C4-2B (cell line): ENCODE measurements around the gene PCYOX1L.
A peak's percentile ranks its signal among the peaks of the same experiment; 100 is the strongest.

Source experiments
- H3K27ac ChIP-seq: fragments of 450-650 bp; 2 replicates; pipeline ENCODE4 v1.5.1; 2017
- CTCF ChIP-seq: fragments of 450-650 bp; conservative IDR thresholded peaks from 2 replicates; pipeline ENCODE4 v1.5.1; 2017; ENCODE audit warnings: mild to moderate bottlenecking
- ZFX ChIP-seq: fragments of 450-650 bp; IDR thresholded peaks from 2 replicates; pipeline ENCODE4 v1.6.1; 2017

PCYOX1L gene

GRCh38 chr5:149315753-149316152, 42.1 kb upstream of the PCYOX1L start:
- TF ChIP-seq ZFX (no peak), CTCF (no peak)
- no peak overlapping the region for H3K27ac ChIP-seq

DNA sequence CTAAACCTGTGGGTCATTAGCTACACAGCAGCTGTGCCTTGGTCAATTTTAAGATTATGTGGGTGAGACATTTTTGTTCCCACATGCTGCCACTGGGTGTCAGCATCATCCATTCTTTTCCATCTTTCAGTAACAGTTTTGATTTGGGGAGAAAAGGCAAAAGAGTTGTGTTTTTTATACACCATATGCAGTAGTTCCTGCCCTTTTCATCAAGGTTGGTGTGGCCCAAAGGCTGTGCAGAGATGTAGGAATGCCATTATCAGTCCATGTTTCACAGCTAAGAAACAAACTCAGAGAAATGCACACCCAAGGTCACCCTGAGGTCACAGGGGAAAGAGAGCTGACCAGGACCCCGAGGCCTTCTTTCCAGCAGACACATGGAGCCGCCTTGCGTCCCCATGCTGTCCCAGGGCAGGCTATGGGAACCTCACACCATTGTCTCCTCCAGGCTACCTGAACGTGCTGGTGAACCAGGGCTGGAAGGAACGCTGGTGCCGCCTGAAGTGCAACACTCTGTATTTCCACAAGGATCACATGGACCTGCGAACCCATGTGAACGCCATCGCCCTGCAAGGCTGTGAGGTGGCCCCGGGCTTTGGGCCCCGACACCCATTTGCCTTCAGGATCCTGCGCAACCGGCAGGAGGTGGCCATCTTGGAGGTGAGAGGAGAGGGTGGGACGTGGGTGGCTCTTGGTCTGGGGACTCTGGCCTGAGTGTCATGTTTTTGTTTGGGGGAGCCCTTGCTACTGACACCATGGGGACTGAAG, 40.4 kb upstream of the PCYOX1L start:
- TF ChIP-seq ZFX: no peak
- TF ChIP-seq CTCF: peak; percentile 84
- peak overlapping the region; percentile 2; the same call in 1 of the 2 replicates for H3K27ac ChIP-seq

DNA sequence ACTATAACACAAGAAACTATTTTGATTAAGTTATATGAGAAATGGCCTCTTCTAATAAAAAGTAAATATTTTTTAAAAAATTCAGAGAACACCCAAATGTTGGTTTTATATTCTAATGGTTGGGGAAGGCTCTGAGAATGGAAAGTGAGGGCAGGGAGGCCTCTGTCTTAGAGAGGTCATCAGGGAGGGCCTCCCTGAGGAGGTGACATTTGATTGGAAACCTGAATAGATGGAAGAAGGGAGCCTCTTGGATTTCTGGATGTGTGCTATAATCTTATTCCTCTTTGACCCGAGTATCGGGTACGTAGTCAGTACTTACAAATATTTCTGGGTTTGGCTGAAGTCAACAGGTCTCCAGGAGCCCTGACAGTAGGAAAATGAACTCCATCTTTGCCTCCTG, 38.7 kb upstream of the PCYOX1L start:
- TF ChIP-seq CTCF (no peak), ZFX (no peak)
- H3K27ac ChIP-seq: no peak overlapping the region

GRCh38 chr5:149320791-149321330, 37.0 kb upstream of the PCYOX1L start:
- TF ChIP-seq ZFX: no peak
- no peak for TF ChIP-seq CTCF
- peak overlapping the region; percentile 33 for H3K27ac ChIP-seq

DNA sequence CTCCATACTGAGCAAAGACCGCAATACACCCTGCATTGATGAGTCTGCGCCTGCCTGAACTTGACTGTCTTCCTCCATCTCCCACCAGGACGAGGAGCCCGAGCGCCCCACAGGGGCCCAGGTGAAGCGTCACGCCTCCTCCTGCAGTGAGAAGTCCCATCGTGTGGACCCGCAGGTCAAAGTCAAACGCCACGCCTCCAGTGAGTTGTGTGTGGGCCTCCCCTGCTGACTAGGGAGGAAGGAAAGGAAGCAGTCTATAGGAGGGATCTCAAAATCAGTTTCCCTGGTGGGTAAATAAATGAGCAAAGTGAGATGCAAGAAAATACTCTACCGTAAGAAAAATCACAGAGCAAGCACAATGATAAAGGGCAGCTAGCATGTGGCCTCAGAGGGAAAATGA, 35.3 kb upstream of the PCYOX1L start:
- H3K27ac ChIP-seq: no peak overlapping the region
- TF ChIP-seq ZFX (no peak), CTCF (no peak)

GRCh38 chr5:149323210-149323609, 34.6 kb upstream of the PCYOX1L start:
- TF ChIP-seq ZFX: no peak
- H3K27ac ChIP-seq: no peak overlapping the region

DNA sequence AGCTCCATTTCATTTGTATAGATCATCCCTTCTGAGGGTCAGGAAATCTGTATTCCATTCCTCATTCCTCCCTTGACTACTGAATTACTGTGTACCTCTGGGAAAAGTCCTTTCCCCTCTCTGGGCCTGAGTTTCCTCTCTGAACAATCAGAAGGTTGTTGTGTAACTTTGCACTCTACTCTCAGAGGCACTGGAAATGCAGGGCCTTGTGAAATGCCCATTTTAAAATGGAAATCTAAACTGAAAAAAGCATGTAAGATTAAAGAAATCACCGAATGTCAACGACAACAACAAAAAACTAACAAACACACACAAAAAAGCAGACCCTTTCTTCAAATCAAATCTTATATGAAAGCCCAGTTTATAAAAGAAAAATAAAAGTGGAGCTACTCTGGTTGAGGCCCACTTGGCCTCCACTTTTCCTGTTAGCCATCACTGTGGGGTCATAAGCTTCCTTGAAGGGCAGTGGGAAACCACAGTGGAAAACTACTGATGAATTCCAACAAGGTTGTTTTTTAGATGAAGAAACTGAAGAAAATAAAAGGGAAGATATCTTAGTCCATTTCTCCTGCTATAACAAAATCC, 34.1 kb upstream of the PCYOX1L start:
- TF ChIP-seq ZFX: no peak
- no peak for TF ChIP-seq CTCF
- no peak overlapping the region for H3K27ac ChIP-seq

DNA sequence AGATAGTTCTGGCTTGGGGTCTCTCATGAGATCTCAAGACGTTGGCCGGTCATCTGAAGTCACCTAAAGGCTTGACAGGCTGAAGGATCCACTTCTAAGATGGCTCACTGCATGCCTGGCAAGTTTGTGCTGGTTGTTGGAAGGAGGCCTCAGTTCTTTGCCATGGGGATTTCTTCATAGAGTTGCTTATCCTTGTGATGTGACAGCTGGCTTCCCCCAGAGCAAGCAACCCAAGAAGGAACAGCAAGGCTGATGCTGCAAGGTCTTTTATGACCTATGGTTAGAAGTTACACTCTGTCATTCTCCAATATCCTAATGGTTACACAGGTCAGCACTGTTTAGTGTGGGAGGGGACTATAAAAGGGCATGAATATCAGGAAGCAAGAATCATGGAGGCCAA, 33.2 kb upstream of the PCYOX1L start:
- no peak for TF ChIP-seq ZFX
- TF ChIP-seq CTCF: no peak
- no peak overlapping the region for H3K27ac ChIP-seq
